Right hindlimb (tissue), 1 donor: Measurements from ENCODE around the gene ZSWIM6.

Experiments used
- DNase-seq: peaks from one replicate; pipeline ENCODE4 v3.0.0-alpha.2; 2018

ZSWIM6 gene

DNA sequence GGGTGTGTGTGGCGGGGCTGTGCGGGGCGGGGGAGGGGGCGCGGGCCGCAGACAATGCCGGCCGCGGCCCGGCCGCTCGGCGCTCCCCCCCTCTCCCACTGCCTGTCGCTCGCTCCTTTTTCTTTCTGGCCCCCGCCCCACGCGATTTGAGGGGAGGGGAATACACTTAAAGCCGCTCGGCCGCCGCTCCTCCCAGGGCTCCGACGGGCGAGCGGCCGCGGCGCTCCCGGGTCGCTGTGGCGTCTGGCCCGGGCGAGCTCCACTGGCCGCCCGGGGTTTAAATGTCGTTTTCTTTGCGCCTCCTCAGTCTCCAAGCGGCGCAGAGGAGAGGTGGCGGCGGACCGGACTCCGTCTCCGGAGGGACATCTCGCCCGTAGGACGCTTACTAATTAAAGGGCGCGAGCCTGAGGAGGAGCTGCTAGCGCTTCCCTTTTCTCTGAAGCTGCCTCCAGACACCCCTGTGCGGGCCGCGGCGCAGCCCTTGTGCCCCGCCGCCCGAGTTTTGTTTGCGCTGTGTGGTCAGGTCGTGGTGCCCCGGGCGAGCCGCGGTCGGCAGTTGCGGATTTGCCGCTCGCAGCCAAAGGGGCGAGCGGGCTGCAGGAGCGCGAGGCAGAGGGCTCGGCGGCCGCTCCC, 1.4 kb downstream of the ZSWIM6 start:
- DNase-seq = peak; percentile 68

DNA sequence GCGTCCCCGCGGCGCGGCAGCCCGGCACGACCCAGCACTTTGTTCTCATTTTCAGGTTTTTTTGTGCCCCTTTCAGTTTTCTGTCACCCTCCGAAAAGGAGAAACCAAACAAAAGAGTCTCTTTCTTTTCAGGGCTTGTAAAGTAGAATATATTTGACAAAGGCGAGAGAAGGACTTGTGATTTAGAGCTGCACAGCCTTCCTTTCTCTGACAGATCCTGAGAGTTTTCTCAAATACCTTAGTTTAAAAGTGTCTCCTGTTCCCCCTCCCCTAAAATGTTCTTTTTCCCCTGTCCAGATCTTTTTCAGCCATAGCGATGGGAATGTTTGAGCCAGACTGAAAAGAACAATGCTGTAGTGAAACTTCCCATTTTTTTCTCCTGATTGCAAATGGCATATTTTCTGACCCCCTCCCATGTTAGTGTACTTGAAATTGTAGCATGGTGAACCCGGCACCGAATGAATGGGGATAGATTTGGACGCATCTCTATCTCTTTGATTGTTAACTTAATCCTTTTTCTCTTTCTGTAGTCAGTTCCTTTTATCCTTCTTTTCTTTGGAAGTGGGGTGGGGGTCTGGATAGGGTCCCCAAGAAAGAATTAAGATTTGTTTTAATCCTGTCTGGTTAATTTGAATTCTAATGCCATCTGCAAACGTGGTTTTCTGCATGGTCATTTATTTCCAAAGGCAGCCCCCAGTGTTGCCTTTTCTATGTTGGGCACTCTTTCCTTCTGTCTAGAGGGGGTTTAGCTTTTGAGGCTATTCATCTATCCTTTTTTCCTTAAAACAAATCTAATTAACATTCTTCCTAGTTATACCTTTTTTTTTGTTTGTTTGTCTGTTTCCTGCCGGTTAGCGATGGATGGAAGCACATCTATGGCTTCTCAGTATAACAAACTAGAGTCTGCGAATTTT, 2.2 kb downstream of the ZSWIM6 start:
- DNase-seq = no peak

DNA sequence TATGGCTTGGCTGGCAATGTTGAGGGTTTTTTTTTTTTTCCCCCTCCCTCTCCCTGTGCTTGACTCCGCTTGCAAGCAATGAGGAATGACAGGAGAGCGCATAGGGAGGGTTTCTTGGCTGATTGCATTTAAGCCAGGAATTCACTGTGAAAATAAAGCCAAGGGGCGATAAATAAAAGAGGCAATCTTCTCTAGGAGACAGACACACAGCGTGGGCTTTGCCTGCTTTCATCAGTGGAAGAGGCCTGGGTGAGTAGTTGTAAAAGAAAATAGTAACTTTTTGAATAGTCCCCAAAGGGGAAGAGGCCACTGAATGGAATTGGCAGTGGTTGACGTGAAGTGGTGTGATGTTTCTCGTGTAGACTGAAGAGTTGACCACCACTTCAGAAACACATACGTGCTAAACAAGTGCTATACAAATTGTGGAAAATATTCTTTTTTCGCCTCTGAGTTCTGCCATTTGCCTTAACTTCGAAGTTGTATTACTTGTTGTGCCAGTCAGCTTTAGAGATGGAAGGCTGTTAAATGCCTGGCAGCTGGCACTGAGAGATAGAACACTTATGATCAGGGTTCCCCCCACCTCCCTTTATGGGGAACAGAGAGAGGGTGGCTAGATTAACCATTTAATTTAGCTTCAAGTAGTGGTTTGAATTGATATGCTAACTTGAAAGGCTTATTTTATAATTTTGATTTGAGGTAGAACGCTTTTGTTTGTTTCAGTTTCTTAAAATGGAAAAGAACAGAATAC, 3.0 kb downstream of the ZSWIM6 start:
- no peak for DNase-seq

DNA sequence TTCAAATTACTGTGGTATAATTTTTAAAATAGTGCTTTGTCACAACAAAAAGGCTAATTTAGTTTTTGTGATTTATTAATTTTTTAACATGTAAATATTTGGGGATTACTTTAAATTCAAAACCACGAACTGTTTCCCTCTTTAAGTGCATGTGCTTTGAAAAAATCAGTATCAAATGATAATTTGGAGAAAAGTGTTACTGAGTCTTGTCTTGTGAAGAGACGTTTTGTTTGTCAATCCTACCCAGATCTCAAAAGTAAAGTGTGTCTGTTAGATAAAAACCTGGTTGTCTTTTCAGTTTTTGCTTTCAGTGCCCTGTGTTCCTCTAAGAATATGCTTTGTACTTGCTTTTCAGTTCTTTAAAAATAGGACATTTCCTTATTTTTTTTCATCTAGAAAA, 7.7 kb downstream of the ZSWIM6 start:
- DNase-seq = no peak

DNA sequence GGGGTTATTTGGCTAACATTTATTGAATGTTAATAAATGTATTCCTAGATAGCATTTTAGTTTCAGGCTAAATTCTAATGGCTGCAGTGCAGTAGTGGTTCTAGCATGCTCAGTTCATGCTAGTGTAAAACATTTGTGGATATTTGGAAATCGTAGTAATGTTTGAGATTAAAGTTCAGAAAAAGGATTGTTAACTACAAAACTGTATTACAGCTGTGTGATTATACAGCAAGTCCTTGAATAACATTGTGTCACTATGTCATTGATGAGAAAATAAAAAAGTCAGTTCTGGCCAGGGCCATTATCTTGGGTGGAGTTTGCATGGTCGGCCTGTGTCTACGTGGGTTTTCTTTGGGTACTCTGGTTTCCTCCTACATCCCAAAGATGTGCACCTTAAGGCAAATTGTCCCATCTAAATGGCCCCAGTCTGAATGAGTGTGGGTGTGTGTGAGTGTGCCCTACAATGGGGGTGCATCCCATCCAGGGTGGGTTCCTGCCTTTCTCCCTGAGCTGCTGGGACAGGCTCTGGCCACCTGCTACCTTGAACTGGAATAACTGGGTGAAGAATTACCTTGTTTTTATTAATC, 8.8 kb downstream of the ZSWIM6 start:
- no peak for DNase-seq

DNA sequence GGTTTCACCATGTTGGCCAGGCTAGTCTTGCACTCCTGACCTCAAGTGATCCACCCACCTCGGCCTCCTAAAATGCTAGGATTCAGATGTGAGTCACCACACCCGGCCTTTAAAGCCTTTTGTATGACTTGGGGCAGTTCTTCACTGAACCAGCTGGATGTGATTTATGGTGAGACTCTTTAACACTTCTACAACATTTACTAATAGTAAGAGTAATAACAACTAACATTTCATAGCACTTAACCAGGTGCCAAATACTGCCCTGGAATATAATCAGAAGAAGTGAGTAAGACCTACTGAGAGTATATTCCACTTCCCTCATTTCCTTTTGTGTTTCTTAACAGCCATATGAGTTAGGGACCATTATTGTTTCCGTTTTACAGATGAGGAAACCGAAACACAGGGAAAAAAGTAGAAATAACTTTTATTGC, 10.0 kb downstream of the ZSWIM6 start:
- no peak for DNase-seq

DNA sequence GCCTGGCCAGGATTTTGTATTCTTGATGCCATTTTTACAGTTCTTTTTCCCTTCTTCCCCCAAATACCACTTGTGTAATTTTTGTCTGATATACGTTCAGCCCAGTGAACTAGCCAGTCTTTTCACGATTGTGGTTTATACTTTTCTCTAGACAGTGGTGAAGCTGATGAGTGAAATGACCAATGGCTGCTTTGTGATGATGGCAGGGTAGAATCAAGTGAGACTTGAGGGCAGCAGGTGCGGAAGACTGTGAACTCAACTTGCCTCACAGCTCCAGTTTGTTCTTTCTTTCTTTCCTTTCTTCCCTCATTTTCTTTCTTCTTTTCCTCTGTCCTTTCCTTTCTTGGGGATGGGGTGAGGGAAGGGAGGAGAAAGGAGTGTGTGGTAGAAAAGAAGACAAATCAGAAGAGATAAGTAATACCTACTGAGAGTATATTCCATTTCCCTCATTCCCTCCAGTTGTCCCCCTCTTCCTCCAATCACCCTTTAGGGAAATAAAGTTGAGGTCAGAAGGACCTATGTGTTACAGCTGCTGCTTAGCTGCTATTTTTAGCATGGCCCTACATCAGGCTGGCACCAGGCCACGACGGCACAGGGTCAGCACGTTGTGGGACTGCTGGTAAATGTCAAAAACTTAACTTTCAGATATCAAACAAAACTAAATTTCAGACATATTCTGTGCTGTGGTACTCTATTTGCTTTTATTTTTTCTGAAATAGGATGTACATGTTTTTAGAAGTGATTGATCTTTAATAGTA, 12.3 kb downstream of the ZSWIM6 start:
- DNase-seq = peak; percentile 48

DNA sequence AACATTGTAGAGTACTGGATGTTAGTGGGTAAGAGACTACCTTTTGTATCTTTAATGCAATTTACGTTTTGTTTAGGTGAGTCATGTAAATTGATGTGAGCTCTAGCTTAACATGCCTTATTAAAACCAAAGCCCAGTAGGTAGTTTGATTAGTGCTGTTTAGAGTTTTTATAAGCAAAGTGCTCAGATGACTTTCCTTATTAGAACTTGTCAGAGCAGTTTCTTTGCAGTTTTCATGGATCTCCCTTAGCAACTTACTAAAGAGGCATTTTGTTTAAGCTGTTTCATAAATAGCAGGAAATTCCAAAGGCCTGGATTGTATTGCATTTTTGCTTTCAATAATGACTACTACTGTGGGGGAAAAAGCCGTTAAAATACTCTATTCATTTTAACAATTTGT, 14.5 kb downstream of the ZSWIM6 start:
- no peak for DNase-seq

DNA sequence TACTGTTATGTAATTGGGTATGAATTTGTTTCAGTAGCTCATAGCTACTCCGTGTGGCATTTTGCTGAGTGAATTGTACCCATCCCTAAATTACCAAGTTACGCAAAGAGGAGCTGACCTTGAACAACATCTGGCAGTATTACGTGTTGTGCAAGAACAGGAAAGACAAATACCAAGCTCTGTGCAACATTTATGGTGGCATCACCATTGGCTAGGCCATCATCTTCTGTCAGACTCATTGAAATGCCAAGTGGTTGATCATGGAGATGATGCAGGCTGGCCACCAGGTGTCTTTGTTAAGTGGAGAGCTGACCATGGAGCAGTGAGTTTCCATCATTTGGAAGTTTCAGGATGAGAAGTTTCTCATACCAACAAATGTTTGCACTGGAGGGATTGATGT, 15.0 kb downstream of the ZSWIM6 start:
- no peak for DNase-seq

DNA sequence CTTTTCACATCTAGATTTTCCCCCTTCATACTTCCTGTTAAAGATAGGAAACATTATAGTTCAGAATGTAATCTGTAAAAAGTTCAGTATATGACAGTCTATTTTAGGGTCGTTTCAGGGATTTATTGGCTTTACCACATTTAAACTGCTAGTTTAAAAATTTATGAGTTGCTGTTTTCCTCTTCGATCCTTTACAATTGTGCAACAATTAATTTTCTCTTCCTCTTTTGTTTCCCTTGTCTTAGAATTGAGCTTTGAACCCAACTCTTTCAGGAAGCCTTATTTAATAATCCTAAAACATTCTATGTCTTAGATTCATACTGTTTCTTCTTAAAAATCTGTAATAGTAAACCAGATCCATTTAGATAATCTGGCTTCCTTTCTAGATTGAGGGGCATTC, 16.4 kb downstream of the ZSWIM6 start:
- no peak for DNase-seq

DNA sequence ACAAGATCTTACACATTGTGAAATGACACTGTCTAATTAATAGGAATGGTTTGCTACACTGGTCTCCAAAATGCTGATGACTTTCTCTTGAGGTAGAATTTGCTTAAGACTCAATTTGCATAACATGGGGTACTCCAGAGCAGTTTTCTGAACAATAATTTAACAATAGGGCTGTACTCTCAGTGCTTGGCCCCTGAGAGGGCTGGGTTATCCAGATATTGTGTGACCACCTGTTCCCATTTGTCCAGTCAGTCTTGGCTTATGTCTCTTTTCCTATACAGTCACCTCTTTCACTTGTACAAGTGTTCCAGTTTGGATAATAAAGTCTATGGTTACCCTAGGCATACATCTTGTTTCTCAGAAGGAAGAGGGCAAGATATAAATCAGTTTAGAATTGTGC, 17.9 kb downstream of the ZSWIM6 start:
- no peak for DNase-seq

DNA sequence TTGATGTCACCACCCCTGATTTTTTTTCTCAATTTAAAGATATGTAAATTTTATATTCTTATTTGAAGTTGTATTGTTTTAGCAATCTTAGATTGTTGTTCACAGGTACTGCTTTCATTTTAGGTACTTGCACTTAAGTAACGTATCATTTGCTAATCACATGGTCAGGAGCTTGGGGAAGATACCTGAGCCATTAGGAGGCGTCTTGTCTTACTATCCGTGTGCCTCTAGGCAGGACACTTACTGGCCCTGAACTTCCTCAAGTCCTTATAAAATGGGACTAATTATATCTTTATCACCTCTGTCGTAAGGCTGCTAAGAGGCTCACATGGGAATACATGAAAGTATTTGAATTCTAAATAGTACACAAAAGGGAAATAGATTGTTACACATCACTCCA, 18.5 kb downstream of the ZSWIM6 start:
- DNase-seq = no peak

DNA sequence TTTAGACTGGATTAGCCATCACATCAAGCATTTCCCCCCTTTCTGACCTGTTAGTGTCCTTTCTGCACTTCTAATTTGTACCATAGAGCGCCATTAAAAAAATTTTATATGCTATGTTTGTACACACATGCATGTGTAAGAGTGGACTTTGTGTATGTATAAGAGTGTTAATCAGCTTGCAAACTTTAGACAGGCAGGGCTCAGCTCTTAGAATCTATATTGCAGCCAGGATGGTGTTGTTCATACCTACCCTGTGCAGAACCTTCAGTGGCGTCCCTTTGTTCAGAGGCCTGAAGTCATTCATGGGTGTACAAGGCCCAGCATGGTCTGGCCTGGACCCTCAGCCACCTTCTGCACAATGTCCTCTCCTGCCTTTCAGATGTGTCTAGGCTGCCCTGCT, 19.7 kb downstream of the ZSWIM6 start:
- no peak for DNase-seq

DNA sequence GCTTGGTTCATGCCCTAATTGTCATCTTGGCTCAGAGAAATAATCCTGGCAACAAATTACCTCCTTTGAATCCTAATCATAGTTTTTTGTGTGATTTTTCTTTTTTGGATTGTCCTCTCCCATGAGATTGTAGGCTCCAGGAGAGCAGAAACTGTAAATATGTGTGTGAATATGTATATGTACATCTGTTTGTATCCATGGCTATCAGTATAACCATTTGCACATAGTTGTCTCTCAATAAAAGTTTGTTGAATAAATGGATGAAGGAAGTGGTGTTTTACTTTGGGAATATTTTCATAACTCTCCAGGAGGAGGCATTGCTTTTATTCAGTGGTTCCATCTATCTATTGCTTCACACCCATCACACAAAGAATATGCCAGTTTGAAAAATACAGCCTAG, 20.1 kb downstream of the ZSWIM6 start:
- no peak for DNase-seq

DNA sequence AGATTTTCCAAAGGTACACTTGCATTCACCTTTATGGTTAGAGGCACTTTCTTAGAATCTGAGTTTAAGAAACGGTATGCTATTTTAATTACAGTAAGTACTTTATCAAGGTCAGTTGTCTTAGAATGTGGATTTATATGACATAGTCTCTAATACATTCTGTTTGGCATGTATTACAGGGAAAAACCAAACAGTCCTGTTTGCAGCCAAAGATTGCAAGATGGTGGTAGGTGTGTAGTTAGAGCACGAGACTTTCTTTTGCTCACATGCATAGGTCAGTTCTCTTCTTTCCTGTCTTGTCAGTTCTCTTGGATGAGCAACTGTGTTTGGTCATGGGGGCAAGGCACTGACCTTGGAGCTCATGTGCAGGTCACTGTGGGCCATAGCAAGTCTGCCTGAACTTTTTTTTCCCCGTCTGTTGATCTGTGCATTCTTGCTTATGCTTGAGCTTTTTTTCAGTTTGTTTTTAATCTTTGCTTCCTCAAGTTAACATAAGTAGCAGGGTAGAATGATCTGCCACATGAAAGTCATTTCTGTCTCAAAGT, 20.6 kb downstream of the ZSWIM6 start:
- no peak for DNase-seq

DNA sequence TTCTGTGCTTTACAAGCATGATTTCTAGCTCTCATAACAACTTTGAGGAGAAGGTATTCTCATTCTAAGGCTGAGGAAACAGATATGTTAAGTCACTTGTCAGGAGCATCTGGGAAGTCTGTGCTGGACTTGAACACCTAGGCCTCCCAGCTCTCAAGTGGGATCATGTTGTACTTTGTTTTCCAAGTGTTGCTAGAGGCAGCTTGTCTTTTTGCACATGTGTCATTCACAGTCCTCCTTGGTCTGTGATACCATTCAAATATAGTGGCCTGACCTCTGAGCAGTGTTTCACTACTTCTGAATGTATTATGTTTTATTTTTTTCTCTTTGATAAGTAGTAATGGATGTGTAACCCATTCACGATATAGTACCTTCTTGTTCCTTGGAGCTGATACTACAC, 21.2 kb downstream of the ZSWIM6 start:
- no peak for DNase-seq

DNA sequence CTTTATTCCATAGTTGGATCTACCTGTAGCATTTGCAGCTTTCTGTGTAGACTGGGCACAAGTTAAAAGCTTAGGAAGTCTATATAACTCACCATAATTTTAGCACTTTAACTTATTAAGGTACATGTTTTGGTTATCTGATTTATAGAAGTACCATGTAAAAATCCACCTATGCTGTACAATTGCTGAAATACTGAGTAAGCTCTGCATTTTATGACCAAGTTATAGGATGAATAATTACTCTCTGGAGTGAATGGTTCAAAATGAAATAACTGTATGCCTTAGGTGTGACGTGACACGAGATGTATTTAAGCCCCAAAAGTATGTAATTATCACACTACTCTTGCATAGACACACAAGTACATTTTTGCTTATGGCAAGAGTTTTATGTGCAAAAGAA, 22.1 kb downstream of the ZSWIM6 start:
- DNase-seq = no peak

DNA sequence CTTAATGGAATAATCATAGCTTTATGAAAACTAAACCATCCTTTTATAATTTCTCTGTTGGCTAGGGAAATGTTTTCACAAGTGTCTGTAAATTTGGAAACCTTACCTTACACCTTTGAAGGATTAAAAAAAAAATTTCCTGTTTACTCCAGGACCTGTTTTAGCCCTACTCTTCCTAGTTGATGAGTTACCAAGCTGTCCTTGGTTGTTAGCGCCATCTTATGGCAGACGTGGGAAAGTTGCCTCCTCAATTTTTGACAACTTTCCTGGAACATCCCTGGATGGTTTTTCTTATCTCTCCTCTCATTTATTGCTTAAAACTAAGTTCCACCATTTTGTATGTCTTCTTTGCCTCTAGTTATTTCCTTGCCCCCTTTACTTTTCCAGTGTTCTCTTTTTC, 25.7 kb downstream of the ZSWIM6 start:
- DNase-seq = no peak

DNA sequence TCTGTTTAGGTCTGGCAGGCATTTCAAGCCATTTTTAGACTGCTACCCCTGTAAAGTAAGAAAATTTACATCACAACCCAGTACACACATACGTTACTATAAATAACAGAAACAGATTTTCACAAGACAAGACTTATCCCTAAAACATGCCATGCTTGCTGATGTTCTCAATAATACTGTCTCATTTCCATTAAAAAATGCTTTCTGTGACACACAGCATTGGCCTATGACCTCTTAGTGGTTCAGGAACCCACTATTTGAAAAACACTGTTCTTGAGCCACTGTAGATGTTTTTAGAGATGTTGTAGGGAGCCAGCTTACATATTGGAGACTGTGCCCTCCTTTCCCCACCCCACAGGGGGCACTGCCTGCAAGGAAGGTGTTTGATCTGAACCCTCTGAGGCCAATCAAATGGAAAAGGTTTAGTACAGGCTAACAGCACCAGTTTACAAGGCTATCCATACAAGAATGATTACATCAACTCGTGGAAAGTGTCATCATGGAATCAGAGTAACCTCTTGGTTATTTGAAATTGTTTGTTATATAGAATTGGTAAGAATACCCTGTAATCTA, 30.8 kb downstream of the ZSWIM6 start:
- DNase-seq = no peak

DNA sequence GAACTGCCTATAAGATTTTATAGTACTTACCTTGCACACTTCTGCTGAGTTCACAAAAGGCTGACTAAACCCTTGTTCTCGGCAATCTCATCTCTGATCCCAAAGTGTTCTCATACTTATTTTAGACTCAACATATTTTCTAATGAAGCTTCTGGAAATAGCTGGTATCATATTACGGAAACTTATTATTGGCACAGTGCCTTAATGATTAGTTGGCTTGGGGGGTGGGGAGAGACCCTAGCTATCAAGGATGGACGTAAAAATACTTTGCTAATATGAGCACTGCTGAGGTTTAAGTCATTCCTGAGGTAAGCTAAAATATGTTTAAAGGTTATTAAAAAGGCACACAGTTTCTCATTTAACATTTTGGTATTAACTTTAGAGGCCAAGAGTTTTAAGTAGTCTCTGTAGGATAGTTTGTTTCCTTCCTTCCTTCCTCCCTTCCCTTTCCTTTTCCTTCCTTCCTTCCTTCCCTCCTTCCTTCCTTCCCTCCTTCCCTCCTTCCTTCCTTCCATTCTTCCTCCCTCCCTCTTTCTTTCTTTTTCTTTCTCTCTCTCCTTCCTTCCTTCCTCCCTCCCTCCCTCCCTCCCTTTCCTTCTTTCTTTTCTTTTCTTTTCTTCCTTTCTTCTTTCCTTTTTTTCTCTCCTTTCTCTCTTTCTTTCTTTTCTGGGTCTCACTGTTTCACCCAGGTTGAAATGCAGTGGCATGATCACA, 31.5 kb downstream of the ZSWIM6 start:
- no peak for DNase-seq
